Small intestine (tissue), 7 donors: Measurements from ENCODE around the gene PRSS27. TPM values are rescaled to one million over a fixed set of nuclear protein-coding genes. Genes with fewer than 3 reads are reported as not detected.

Source experiments
- DNase-seq, 2 donors: peaks; one replicate each; pipeline versions ENCODE4 v3.0.0 to v3.0.0-alpha.2; 2013
- FAIRE-seq: peaks from 2 replicates; lab custom pipeline; 2012; peaks lifted over from hg19 to GRCh38; lab: Jason Lieb, UNC
- H3K27ac ChIP-seq, 3 donors: one replicate each; pipeline ENCODE4 v1.5.1; 2013; ENCODE audit warnings: low read length in 2 of 3, mild to moderate bottlenecking in 2 of 3, control low read depth in 1 of 3, inconsistent platforms in 1 of 3, low read depth in 1 of 3, moderate library complexity in 1 of 3
- H3K27me3 ChIP-seq, 3 donors: one replicate each; pipeline ENCODE4 v1.6.1; 2013; ENCODE audit warnings: low read length in 3 of 3, inconsistent platforms in 1 of 3; ENCODE audit not compliant: control insufficient read depth in 3 of 3, insufficient read depth in 3 of 3
- H3K36me3 ChIP-seq, 3 donors: one replicate each; pipeline ENCODE4 v1.6.1; 2013; ENCODE audit warnings: low read length in 3 of 3, inconsistent platforms in 1 of 3, low read depth in 1 of 3, mild to moderate bottlenecking in 1 of 3, moderate library complexity in 1 of 3; ENCODE audit not compliant: control insufficient read depth in 3 of 3, insufficient read depth in 2 of 3
- H3K4me1 ChIP-seq, 3 donors: one replicate each; pipeline ENCODE4 v1.6.1; 2013; ENCODE audit warnings: low read length in 2 of 3, inconsistent platforms in 1 of 3, low read depth in 1 of 3, mild to moderate bottlenecking in 1 of 3, moderate library complexity in 1 of 3; ENCODE audit not compliant: control insufficient read depth in 3 of 3, insufficient read depth in 2 of 3
- H3K4me3 ChIP-seq, 3 donors: one replicate each; pipeline ENCODE4 v1.5.1; 2013; ENCODE audit warnings: low read length in 3 of 3, control low read depth in 1 of 3, inconsistent platforms in 1 of 3, low read depth in 1 of 3, mild to moderate bottlenecking in 1 of 3, moderate library complexity in 1 of 3
- H3K9me3 ChIP-seq, 2 donors: one replicate each; pipeline ENCODE4 v1.6.1; 2013; ENCODE audit warnings: low read depth in 1 of 2, low read length in 1 of 2; ENCODE audit not compliant: control insufficient read depth in 2 of 2, insufficient read depth in 1 of 2
- WGBS, 3 donors: extraction: QIAGEN DNeasy Blood & Tissue Kit; methylation state at CpG; one replicate each; pipeline ENCODE4 v1.1.7; 2013; 5-methylcytosine and 5-hydroxymethylcytosine counted together
- polyA plus RNA-seq, 4 donors: library from polyadenylated mRNA; stranded (reverse) in 3 of 4; unstranded in 1 of 4; fragments of 200-250 nt in 3 of 4; fragments of 120-200 nt in 1 of 4; gene quantifications; one replicate each; pipeline versions ENCODE4 v1.2.1 to v1.2.3, GENCODE V29; 2013
- donor health status: healthy with polysubstance abuse.
- donor health status: control.
- donor health status: control.
- donor health status: Bipolar disorder and iron deficiency.
- donor health status: healthy.

Gene PRSS27
- polyA plus RNA-seq, 4 donors = 0.65 to 1.3 TPM; not detected in 2

DNA sequence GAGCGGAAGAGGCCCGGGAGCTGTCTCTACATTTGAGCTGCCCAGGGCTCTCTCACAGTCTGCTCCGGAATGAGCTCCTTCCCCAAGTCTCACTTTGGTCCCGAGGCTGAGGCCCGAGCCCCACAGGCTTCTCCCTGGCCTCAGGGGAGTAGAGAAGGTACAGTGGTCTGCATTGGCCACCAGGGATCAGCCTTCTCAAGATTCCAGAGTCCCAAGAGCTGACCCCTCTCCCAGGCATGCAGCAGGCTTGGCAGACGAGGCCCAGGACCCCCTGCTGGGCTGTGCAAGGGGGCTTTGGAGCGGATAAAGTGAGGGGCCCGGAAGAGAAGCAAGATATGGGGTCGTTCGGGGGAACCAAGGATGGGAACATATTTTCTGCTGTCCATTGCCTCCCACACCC lies 3.1 kb downstream of the PRSS27 start:
- no peak overlapping the region for H3K27ac ChIP-seq
- no peak for FAIRE-seq
- DNase-seq = no peak
- no peaks in the 10 kb centered on the region for H3K4me1 ChIP-seq
- no peaks in the 10 kb centered on the region for H3K36me3 ChIP-seq
- peaks cover 0 to 5% (median 0%) of the 10 kb centered on the region in 3 donors for H3K27me3 ChIP-seq
- H3K4me3 ChIP-seq = no peak overlapping the region
- H3K9me3 ChIP-seq = no peaks in the 10 kb centered on the region
- WGBS, 3 donors = 79 to 86% (median 82%) methylated on average over 9 to 10 of the region's 10 CpGs

DNA sequence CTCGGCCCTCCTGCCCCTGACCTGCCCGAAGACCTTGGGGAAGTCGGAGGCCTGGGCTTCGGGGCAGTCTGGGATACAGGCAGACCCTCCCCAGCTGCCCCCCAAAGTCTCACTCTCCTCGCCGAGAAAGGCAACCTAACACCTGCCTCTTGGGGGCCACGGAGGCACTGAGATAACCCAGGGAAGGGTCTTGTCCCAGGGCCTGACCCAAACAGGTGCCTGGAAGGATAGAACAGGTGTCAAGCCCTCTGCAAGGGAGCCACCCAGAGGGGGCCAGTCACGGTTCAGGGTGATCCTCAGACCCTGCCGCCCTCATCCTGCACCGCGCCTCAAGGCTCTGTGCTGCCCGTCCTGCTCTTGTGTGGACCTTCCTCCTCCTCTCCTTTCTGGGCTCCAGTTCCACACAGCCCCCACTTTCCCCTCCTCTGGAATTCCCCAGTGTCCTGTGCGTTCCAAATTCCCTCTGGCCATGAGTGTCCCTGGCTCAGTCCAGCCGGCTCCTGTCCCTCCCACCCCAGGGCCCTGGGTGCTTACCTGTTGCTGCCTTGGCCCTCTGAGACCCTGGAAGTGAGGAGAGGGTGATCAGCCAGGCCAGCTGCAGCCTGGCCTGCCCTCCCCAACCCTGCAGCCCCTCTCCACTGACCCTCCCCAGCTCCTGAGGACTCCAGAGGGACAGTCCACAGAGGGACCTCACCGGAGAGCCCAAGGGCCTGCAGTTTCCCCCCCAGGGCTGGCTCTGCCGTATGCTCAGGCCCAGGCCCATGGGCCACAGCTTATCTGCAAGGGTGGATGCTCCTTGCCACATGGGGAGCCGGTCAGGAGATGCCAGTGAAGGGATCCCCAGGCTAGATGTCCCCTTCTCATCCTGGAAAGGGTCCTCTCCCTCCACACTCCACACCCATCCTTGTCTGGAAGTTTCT lies 3.8 kb downstream of the PRSS27 start:
- DNase-seq (no peak), FAIRE-seq (no peak)
- Histone ChIP-seq H3K27me3 (peaks cover 0 to 5% (median 0%) of the 10 kb centered on the region in 3 donors), H3K9me3 (no peaks in the 10 kb centered on the region), H3K27ac (no peak overlapping the region), H3K4me3 (no peak overlapping the region), H3K4me1 (no peaks in the 10 kb centered on the region), H3K36me3 (no peaks in the 10 kb centered on the region)
- 58 to 68% (median 63%) methylated on average over 16 to 17 of the region's 17 CpGs for WGBS, 3 donors

DNA sequence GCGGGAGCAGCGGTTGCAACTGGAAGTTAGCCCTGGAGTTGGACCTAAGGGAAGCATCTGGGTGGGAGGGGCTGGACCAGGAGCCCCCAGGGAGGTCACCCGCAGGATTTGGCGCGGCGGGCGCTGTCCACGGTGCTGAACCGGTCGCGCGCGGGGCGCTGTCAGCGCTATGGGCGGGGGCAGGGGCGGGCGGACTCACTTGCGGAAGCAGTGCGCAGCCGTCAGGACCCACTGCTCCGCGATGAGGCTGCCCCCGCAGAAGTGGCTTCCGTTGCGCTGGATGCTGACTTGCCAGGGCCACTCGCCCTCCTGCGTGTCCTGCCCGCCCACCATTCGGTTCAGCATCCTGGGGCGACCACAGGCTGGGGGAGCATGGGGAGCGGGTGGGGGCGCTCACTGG lies 4.5 kb downstream of the PRSS27 start:
- no peak overlapping the region for H3K4me3 ChIP-seq

DNA sequence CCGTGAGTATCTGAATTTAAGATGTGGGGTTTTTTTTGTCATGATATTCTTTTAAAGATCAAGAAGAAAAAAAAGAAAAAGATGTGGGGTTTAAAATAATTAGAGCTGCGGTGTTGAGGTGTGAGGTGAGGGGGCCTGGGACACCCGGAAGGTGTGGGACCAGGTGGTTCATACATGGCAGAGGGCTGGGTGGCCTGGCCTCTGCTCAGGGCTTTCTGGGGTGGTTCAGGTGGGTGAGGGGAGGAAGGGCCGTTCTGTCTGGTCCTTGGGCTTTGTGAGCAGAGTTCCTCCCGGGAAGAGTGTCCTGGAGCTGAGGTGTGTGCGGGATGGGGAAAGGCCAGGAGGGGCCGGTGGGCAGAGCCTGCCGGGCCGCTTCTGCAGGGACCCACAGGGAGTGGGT lies 5.0 kb downstream of the PRSS27 start:
- H3K4me3 ChIP-seq = no peak overlapping the region
- FAIRE-seq = no peak
- WGBS, 3 donors = 25 to 38% (median 28%) methylated on average over 6 to 9 of the region's 9 CpGs
- no peak overlapping the region for H3K27ac ChIP-seq
- no peak for DNase-seq
- H3K27me3 ChIP-seq = peaks cover 0 to 5% (median 0%) of the 10 kb centered on the region in 3 donors
- peaks cover 0 to 4% (median 0%) of the 10 kb centered on the region in 3 donors for H3K36me3 ChIP-seq
- H3K4me1 ChIP-seq = no peaks in the 10 kb centered on the region
- H3K9me3 ChIP-seq = no peaks in the 10 kb centered on the region

More for the DNA sequence above, 4.5 kb downstream of the PRSS27 start:
- WGBS, 3 donors = 6 to 10% (median 7%) methylated on average over 22 to 33 of the region's 33 CpGs
- Histone ChIP-seq H3K4me1 (no peaks in the 10 kb centered on the region), H3K27me3 (peaks cover 0 to 5% (median 0%) of the 10 kb centered on the region in 3 donors), H3K36me3 (peaks cover 0 to under 1% (median 0%) of the 10 kb centered on the region in 3 donors), H3K27ac (no peak overlapping the region), H3K9me3 (no peaks in the 10 kb centered on the region)
- FAIRE-seq = no peak
- DNase-seq = peak; percentile 20 to 73

DNA sequence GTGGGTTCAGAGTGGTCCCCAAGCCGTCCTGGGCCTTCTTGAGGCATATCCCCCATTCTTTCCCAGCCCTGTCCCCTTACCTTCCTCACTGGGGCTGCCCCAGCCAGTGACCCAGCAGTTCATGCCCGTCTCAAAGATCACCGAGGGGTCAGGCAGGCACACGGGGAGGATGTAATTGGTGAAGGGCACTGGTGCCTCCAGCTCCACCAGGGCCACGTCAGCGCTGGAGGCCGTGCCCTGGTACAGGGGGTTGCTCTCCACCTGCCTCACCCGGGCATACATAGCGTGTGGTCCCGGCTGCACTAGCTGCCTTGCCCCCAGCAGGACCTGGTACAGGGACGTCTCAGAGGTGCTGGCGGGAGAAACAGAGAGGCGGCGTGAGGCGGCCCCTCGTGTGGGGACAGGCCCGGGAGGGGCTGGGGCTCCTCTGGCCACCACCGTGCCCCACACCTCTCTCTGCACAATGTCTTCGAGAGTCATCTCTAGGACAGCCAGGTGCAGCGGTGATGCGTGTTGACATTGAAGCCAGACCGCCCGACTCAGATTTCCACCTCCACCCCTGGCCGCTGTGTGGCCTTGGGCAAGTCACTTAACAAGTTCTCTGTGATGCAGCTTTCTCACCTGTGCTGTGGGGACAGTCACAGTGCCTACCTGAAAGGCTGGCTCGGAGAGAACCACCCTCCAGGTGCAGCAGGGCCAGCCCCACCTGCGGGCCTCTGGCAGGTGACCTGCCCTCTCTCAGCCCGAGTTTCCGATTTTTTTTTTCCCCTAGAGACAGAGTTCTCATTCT lies 5.8 kb downstream of the PRSS27 start:
- 68 to 81% (median 76%) methylated on average over 28 of the region's 28 CpGs for WGBS, 3 donors
- Histone ChIP-seq H3K4me1 (no peaks in the 10 kb centered on the region), H3K36me3 (peaks cover 0 to 13% (median 4%) of the 10 kb centered on the region in 3 donors), H3K27me3 (peaks cover 0 to 5% (median 0%) of the 10 kb centered on the region in 3 donors), H3K4me3 (no peak overlapping the region), H3K27ac (no peak overlapping the region), H3K9me3 (no peaks in the 10 kb centered on the region)
- DNase-seq (no peak), FAIRE-seq (no peak)

DNA sequence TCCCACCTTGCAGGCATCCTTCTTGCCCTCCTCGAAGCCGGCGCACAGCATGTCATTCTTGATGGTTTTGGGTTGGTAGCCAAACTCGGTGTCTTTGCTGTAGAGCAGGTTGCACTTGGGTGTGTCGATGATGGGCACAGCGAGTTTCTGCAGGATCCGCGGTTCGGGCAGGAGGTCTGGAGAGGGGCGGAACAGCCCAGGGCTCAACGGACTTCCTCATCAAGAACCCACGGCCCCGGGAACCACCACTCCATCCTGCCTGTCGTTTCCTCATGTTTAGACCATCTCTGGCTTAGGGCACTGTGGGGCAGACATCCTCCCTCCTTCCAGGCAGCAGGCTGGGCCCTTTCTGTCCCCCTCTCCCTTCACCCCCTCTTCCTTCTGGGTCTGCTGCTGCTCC lies 6.5 kb downstream of the PRSS27 start:
- 75 to 79% (median 75%) methylated on average over 11 to 14 of the region's 14 CpGs for WGBS, 3 donors
- H3K36me3 ChIP-seq = peaks cover 0 to 20% (median 4%) of the 10 kb centered on the region in 3 donors
- no peaks in the 10 kb centered on the region for H3K9me3 ChIP-seq
- DNase-seq = no peak
- no peak overlapping the region for H3K4me3 ChIP-seq
- H3K27ac ChIP-seq = no peak overlapping the region
- H3K27me3 ChIP-seq = peaks cover 0 to 5% (median 0%) of the 10 kb centered on the region in 3 donors
- H3K4me1 ChIP-seq = no peaks in the 10 kb centered on the region
- no peak for FAIRE-seq

DNA sequence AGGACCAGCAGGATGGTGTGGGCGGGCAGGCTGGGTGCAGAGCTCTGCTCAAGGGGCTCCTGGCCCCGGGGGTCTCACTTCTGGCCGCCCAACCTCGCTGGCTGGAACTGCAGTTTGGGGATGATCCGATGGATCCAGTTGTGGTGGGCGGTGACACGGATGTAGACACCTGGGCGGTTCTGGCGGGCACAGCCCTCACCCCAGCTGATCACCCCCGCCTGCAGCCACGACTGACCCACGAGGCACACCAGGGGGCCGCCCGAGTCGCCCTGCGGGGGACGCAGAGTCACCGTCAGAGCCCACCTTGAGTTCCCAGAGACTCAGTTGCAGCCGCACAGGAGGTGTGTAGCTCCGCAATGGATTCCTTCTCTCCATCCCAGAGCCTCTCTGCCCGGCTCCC lies 7.5 kb downstream of the PRSS27 start:
- no peaks in the 10 kb centered on the region for H3K9me3 ChIP-seq
- 71 to 83% (median 79%) methylated on average over 14 to 21 of the region's 21 CpGs for WGBS, 3 donors
- peaks cover 2 to 30% (median 7%) of the 10 kb centered on the region in 3 donors for H3K36me3 ChIP-seq
- no peaks in the 10 kb centered on the region for H3K4me1 ChIP-seq
- no peak for DNase-seq
- FAIRE-seq = no peak
- peaks cover 0 to 5% (median 0%) of the 10 kb centered on the region in 3 donors for H3K27me3 ChIP-seq
- no peak overlapping the region for H3K27ac ChIP-seq
- H3K4me3 ChIP-seq = no peak overlapping the region

DNA sequence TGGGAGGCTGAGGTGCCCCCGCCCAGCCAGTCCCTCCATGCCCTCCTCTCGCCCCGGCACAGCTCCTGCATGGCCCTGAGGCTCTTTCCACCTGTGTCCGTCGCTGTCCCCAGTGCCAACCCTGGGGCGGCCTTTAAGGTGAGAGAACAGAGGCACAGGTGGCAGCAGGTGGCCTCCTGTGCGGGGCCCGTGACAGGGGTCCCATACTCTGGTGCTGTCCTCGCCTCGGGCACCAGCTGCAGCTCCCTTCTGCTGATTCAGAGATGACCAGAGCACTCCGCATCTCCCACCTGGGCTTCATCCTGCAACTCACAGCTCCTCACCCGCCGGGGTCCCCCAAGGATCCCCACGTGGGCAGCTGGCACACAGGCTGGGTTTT lies 8.0 kb downstream of the PRSS27 start:
- no peak overlapping the region for H3K27ac ChIP-seq
- peaks cover 2 to 35% (median 9%) of the 10 kb centered on the region in 3 donors for H3K36me3 ChIP-seq
- H3K27me3 ChIP-seq = peaks cover 0 to 5% (median 0%) of the 10 kb centered on the region in 3 donors
- DNase-seq = no peak
- H3K4me3 ChIP-seq = no peak overlapping the region
- no peaks in the 10 kb centered on the region for H3K4me1 ChIP-seq
- H3K9me3 ChIP-seq = no peaks in the 10 kb centered on the region
- no peak for FAIRE-seq
- WGBS, 3 donors = 57 to 78% (median 61%) methylated on average over 14 of the region's 14 CpGs
